Spinal cord (tissue), 10 donors: ENCODE measurements around the gene MAN2B1. TPM values are rescaled to one million over a fixed set of nuclear protein-coding genes. Genes with fewer than 3 reads are reported as not detected.

Experiments used
- DNase-seq, 6 donors: peaks; one replicate each; pipeline versions ENCODE4 v3.0.0 to v3.0.0-alpha.2; 2013 to 2015; ENCODE audit warnings: low spot score in 6 of 6, low read depth in 4 of 6
- H3K27ac ChIP-seq: one replicate; pipeline ENCODE4 v1.5.1; 2013; ENCODE audit warnings: low read depth, low read length, control low read depth
- H3K27me3 ChIP-seq: one replicate; pipeline ENCODE4 v1.6.1; 2013; ENCODE audit warnings: low read length; ENCODE audit not compliant: control insufficient read depth, insufficient read depth
- H3K36me3 ChIP-seq: one replicate; pipeline ENCODE4 v1.6.1; 2013; ENCODE audit warnings: low read length; ENCODE audit not compliant: control insufficient read depth, insufficient read depth
- H3K4me1 ChIP-seq: one replicate; pipeline ENCODE4 v1.6.1; 2013; ENCODE audit warnings: low read length; ENCODE audit not compliant: control insufficient read depth, insufficient read depth
- H3K4me3 ChIP-seq: one replicate; pipeline ENCODE4 v1.5.1; 2013; ENCODE audit warnings: low read depth, low read length, control low read depth
- H3K9me3 ChIP-seq: one replicate; pipeline ENCODE4 v1.6.1; 2013; ENCODE audit warnings: low read length; ENCODE audit not compliant: control insufficient read depth, insufficient read depth
- WGBS: methylation state at CpG from one replicate; pipeline ENCODE4 v1.1.5; 2013; ENCODE audit warnings: missing lambda C conversion rate; ENCODE audit not compliant: insufficient coverage; 5-methylcytosine and 5-hydroxymethylcytosine counted together
- polyA plus RNA-seq, 2 donors: library from polyadenylated mRNA; unstranded; fragments of 120-200 nt; gene quantifications; one replicate each; pipeline ENCODE4 v1.2.1, GENCODE V29; 2013; ENCODE audit not compliant: insufficient read length in 2 of 2
- total RNA-seq, 2 donors: library from RNA; depleted of rRNA in 1 of 2; stranded (reverse); fragments of 120-200 nt in 1 of 2; fragments of >200 nt in 1 of 2; gene quantifications; one replicate each; pipeline versions ENCODE4 v1.2.3 to v1.2.4, GENCODE V29; 2013 to 2014
- donor health status: healthy.

The MAN2B1 gene
- total and polyA plus RNA-seq, 4 donors = 18.9 to 38.7 (median 31.1) TPM

- no peak overlapping the region for H3K27ac ChIP-seq
- H3K36me3 ChIP-seq = peaks cover 80% of the 10 kb centered on the region
- no peaks in the 10 kb centered on the region for H3K9me3 ChIP-seq
- H3K4me1 ChIP-seq = peaks cover 16% of the 10 kb centered on the region
- WGBS = 99% methylated on average over 8 of the region's 12 CpGs
- no peaks in the 10 kb centered on the region for H3K27me3 ChIP-seq
- DNase-seq = no peak
- no peak overlapping the region for H3K4me3 ChIP-seq
Measured at GRCh38 chr19:12676928-12677327, 10.4 kb upstream of the MAN2B1 start.

GRCh38 chr19:12676384-12676792 is 9.8 kb upstream of the MAN2B1 start:
- Histone ChIP-seq H3K36me3 (peaks cover 84% of the 10 kb centered on the region), H3K4me1 (peaks cover 15% of the 10 kb centered on the region), H3K27me3 (no peaks in the 10 kb centered on the region), H3K27ac (no peak overlapping the region), H3K9me3 (no peaks in the 10 kb centered on the region), H3K4me3 (no peak overlapping the region)
- peak in 4 of 6 donors; percentile 49 to 88 (median 70) for DNase-seq
- 14% methylated on average over 4 of the region's 4 CpGs for WGBS

GRCh38 chr19:12675940-12676339 is 9.4 kb upstream of the MAN2B1 start:
- Histone ChIP-seq H3K27ac (no peak overlapping the region), H3K4me3 (no peak overlapping the region), H3K4me1 (peaks cover 15% of the 10 kb centered on the region), H3K27me3 (no peaks in the 10 kb centered on the region), H3K9me3 (no peaks in the 10 kb centered on the region), H3K36me3 (peaks cover 84% of the 10 kb centered on the region)
- no peak for DNase-seq
- 92% methylated on average over 15 of the region's 15 CpGs for WGBS

- DNase-seq = no peak
- no peak overlapping the region for H3K27ac ChIP-seq
- H3K4me3 ChIP-seq = no peak overlapping the region
- no peaks in the 10 kb centered on the region for H3K27me3 ChIP-seq
- 100% methylated on average over 10 of the region's 10 CpGs for WGBS
- peaks cover 15% of the 10 kb centered on the region for H3K4me1 ChIP-seq
- no peaks in the 10 kb centered on the region for H3K9me3 ChIP-seq
- H3K36me3 ChIP-seq = peaks cover 90% of the 10 kb centered on the region
Measured at GRCh38 chr19:12675399-12675798, 8.9 kb upstream of the MAN2B1 start.

- Histone ChIP-seq H3K36me3 (peaks cover 73% of the 10 kb centered on the region), H3K4me3 (no peak overlapping the region), H3K27me3 (no peaks in the 10 kb centered on the region), H3K9me3 (no peaks in the 10 kb centered on the region), H3K27ac (no peak overlapping the region), H3K4me1 (peaks cover 30% of the 10 kb centered on the region)
- no peak for DNase-seq
- WGBS = 83% methylated on average over 7 of the region's 10 CpGs
Measured at GRCh38 chr19:12672744-12673143, 6.2 kb upstream of the MAN2B1 start.

GRCh38 chr19:12670159-12670928 is 3.8 kb upstream of the MAN2B1 start:
- Histone ChIP-seq H3K36me3 (peaks cover 54% of the 10 kb centered on the region), H3K9me3 (no peaks in the 10 kb centered on the region), H3K4me3 (peak overlapping the region; percentile 99), H3K4me1 (peaks cover 44% of the 10 kb centered on the region), H3K27me3 (no peaks in the 10 kb centered on the region), H3K27ac (no peak overlapping the region)
- WGBS = 61% methylated on average over 17 of the region's 26 CpGs
- no peak for DNase-seq

GRCh38 chr19:12669270-12670158 is 3.0 kb upstream of the MAN2B1 start:
- Histone ChIP-seq H3K9me3 (no peaks in the 10 kb centered on the region), H3K36me3 (peaks cover 54% of the 10 kb centered on the region), H3K27me3 (no peaks in the 10 kb centered on the region), H3K4me1 (peaks cover 44% of the 10 kb centered on the region), H3K27ac (peak overlapping the region; percentile 95), H3K4me3 (peak overlapping the region; percentile 99)
- under 1% methylated on average over 62 of the region's 64 CpGs for WGBS
- DNase-seq = peak; percentile 68 to 95 (median 86)

GRCh38 chr19:12668932-12669269 is 2.4 kb upstream of the MAN2B1 start:
- WGBS = under 1% methylated on average over 24 of the region's 24 CpGs
- H3K9me3 ChIP-seq = no peaks in the 10 kb centered on the region
- H3K4me3 ChIP-seq = peak overlapping the region; percentile 99
- H3K27ac ChIP-seq = peak overlapping the region; percentile 95
- H3K36me3 ChIP-seq = peaks cover 54% of the 10 kb centered on the region
- H3K27me3 ChIP-seq = no peaks in the 10 kb centered on the region
- H3K4me1 ChIP-seq = peaks cover 44% of the 10 kb centered on the region
- peak in 2 of 6 donors; percentile 47 to 58 for DNase-seq

GRCh38 chr19:12668346-12668745 is 1.8 kb upstream of the MAN2B1 start:
- Histone ChIP-seq H3K27me3 (no peaks in the 10 kb centered on the region), H3K4me1 (peaks cover 44% of the 10 kb centered on the region), H3K4me3 (peak overlapping the region; percentile 99), H3K27ac (peak overlapping the region; percentile 95), H3K9me3 (no peaks in the 10 kb centered on the region), H3K36me3 (peaks cover 54% of the 10 kb centered on the region)
- DNase-seq = no peak
- WGBS = 92% methylated on average over 6 of the region's 8 CpGs
